ENCODE results near the gene ANO7.
"Not testable (repeated sequence)": the region's sequence is repeated elsewhere in the genome, so short reads cannot be mapped to it uniquely, and the experiment has no call there.

The ANO7 gene

DNA sequence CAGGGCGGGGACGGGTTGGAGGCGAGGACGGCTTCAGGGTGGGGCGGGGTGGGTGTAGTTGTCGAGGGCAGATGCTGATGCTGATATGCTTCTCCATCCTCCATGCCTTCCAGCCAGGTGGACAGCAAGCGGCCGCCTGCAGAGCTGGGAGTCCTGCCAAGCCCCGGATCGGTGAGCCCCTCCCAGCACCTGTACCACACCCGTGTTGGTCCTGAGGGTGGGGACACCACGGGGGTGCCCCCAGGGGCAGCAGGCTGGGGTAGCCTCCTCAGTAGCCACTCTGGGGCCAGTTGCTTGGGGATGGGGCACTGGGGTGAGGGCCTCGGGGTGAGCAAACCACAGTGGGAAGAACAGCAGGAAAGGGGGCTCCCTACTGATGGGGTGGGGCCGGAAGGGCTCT lies 2.6 kb downstream of the ANO7 start:
- DNase-seq: no peak

DNA sequence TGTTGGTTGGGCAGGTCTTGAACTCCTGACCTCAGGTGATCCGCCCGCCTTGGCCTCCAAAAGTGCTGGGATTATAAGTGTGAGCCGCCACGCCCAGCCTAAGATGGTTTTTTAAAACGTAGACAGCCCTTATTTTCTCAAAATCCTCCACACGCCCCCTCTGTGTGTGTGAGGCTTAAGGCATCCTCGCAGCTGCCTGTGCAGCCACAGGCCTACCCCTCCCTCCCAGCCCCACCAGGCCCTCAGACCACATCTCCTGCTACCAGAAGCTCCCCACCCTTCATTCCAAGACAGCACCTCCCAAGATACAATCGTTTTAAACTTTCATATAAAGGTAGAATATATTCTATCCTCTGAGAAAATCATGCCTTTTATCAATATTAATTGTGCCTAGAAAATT lies 4.8 kb downstream of the ANO7 start:
- no peak for DNase-seq

DNA sequence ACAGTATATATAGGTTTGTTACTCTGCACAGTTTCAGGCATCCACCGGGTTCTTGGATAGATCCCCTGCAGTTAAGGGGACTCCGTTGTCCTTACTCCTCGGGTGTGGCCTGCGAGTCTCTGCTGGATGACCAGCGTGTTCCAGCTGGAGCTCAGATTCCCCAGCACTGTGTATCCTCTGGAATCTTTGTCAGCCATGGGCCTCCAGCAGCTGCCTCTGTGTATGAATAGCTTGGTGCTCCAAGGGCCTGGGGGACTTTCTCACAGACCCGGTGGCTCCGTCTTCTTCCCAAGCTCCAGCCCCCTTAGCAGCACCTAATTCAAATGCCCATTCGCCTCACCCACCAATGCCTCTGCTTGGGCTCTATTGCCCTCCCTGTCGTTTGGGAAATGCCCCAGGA lies 6.3 kb downstream of the ANO7 start:
- no peak for DNase-seq

DNA sequence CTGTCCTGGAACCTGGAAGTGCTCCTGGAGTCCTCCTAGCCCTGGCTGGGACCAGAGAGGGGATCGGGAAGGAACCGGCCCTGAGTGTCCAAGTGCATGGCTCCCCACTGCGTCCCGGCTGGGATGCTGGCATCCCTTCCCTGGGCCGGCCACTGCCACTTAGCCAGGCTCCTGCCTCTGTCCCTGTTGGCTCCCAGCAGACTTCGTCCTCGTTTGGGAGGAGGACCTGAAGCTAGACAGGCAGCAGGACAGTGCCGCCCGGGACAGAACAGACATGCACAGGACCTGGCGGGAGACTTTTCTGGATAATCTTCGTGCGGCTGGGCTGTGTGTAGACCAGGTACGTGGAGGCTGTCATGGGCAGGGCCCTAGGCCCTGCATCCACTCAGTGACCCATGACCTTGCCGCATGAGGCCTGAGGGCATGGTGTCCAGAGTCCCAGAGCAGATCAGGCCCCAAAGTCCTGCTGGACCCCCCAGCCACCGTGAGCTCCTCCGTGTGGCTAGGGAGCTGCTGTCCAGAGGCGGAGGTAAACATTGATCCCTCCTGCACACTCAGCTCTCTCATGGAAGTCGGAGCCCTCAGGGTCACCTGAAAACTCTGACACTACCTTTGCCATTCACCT lies 7.1 kb downstream of the ANO7 start:
- no peak for DNase-seq

DNA sequence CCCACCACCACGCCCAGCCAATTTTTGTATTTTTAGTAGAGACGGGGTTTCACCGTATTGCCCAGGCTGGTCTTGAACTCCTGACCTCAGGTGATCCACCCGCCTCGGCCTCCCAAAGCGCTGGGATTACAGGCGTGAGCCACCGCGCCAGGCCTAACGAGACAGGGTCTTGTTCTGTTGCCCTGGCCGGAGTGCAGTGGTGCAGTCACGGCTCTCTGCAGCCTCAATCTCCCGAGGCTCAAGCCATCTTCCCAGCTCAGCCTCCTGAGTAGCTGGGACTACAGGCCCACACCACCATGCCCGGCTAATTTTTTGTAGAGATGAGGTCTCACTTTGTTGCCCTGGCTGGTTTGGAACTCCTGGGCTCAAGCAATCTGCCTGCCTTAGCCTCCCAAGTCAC lies 8.8 kb downstream of the ANO7 start:
- not testable (repeated sequence) for DNase-seq

DNA sequence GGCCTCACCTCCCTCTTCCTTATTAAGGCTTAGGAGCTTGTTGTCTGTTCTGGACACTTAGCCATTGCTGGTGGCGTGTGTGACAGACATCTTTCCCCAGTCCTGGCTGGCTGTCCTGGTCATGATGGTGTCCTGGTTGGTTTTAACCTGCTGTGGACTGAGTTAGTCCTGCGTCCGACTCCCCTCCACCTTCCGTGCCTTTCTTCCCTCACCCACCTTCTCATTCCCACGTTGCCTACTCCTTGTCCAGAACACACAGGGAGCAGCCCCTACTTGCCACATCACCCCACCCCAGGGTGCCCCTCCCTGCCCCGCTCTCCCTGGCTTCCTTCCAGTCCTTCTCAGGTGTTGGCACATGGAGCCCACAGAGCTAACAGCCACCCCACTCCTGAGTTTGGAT lies 9.5 kb downstream of the ANO7 start:
- DNase-seq: no peak

DNA sequence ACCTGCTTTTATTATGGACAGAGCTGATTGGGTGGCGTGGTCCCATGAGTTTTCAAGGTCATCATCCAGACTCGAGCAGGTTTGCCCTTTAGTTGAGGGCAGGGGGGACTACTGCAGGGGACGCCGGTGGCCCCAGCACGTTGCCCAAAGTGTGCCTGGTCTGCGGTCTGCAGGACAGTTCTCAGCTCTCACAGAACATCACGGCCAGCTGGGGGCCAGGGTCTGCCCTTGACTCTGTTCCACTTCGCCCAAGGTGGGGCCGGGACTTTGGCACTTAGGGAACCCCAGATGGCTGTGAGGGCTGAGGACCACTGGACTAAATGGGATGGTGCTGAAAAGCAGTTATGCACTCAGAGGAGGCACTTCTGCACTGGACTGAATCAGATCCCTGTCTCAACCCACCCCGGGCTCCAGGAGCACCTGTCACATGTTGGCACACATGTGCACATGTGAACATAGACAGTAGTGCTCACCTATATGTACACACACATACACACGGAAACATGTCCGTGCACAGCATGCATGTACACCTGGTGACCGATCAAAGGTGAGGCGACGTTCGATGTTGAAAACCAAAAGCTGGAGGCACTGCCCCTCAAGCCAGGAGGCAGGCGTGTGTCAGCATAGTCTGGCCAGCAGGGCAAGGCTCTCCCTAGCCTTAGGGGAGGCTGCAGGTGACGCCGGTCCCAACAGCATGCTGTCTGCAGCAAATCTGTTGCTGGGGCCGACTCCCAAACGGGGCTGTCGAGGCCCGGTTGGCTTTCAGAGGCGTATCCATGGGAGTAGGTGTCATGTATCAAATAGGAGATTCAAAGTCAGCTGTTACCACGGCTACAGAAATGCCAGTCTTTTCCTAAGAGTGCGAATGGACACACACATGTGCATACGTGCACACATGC lies 10.2 kb downstream of the ANO7 start:
- no peak for DNase-seq

DNA sequence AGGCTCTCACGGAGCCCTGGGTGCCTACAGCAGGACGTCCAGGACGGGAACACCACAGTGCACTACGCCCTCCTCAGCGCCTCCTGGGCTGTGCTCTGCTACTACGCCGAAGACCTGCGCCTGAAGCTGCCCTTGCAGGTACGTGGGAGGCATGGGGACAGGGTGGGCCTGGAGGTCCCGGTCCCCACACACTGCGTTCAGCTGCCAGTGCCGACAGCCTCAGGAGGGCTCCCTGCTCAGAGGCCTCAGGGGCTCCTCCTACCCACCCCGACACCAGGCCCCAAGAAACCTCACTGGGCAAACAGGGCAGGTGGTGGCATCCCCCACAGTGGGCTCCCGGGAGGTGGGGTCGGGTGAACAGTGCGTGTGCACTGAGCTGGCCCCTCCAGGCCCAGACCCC lies 10.8 kb downstream of the ANO7 start:
- DNase-seq: no peak

DNA sequence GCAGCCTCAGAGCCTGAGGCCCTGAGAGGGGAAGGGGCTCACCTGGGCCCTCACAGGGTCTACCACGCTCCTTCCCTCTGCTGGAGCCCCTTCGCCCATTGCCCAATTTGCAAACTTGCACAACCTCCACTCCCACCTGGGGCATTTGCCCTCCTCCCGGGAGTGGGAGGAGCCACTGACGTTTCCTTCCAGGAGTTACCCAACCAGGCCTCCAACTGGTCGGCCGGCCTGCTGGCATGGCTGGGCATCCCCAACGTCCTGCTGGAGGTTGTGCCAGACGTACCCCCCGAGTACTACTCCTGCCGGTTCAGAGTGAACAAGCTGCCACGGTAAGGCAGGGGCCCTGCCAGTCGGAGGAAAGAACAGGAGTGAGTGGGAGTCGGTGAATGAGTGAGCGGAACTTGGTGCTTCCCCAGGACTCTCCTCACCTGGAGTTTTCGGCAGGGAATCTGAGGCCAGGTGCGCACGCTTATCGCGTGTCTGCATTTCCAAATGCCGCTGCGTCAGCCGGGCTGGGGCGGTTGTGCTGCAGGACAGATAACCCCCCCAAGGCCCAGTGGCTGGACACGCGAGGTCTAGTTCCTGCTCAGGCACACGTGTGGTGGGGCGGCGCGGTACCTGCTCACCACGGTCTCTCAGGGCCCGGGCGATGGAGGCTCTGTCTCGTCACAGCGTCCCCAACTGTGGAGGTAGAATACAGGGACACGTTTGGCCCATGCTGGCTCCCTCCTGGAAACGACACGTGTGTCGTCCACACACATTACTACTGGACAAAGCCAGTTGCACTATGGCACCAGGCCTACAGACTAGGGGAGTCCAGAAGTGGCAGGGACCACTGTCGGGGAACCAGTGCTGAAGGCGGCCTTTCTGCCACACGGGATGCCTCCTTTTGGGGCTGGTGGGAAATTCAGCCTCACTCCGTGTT lies 11.7 kb downstream of the ANO7 start:
- no peak for DNase-seq

DNA sequence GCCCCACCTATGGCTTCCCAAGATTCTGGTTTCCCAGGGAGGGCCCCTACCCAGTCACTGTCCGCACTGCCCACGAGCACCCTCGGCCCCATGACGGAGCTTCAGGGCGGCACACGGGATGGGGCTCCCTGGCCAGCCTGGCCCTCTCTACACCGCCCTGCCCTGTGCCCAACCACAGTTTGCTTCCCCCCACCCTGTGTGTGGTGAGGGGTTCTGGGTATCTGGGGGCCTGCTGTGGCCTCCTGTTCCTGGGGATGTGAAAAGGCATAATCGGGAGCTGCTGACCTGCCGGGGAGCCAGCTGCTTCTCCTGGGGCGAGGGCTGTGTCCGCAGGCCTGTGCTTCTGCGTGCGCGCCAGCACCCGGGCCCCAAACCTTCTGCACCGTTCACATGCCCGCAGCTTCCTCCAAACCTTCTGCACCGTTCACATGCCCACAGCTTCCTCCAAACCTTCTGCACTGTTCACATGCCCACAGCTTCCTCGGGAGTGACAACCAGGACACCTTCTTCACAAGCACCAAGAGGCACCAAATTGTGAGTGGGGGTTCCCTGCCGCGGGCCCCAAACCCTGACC lies 12.4 kb downstream of the ANO7 start:
- no peak for DNase-seq

DNA sequence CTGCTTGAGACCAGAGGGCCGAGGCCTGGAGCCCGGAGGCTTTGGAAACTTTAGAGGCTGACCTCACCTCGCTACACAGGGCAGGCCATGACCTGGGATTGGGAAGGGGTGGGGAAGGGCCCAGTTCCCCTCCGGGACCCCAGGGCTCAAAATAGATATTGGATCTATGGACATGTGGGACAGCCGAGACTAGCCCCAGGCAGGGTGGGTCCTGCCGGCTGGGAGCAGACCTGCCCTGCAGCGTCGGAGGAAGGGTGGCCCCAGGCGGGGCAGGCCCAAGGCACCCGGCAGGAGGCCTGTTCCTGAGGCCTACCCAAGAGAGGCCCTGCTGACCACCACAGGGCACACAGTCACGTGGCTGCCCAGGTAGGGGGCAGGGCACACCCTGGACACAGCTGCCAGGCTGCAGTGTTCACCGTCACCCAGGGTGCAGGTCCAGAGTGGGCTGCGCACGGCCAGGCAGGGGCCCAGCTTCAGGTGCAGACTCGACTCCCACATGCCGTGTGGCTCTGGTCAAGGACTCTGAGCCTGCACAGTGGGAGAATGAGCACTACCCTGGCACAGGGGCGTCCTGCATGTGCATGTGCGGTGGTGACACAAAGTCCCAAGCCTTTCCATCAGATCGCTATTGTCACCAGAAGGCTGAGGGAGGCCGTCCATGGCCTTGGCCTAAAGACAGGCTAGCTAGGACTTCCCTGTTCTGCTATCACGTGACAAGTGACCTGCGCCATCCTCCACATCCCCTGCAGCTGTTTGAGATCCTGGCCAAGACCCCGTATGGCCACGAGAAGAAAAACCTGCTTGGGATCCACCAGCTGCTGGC lies 13.2 kb downstream of the ANO7 start:
- DNase-seq: no peak

DNA sequence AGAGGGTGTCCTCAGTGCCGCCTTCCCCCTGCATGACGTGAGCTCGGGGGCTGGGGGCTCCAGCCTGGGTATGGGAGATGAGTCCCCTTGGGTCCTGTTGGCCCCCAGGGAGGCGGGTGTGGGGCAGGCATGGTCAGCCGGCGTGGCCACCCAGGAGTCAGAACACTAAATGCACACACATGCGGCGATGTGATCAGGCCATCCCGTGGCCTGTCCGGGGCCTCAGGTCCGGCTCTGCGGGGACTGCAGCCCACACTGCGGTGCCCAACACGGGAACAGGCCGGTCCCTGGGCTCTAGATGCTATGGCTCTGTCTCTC lies 13.8 kb downstream of the ANO7 start:
- DNase-seq: no peak

DNA sequence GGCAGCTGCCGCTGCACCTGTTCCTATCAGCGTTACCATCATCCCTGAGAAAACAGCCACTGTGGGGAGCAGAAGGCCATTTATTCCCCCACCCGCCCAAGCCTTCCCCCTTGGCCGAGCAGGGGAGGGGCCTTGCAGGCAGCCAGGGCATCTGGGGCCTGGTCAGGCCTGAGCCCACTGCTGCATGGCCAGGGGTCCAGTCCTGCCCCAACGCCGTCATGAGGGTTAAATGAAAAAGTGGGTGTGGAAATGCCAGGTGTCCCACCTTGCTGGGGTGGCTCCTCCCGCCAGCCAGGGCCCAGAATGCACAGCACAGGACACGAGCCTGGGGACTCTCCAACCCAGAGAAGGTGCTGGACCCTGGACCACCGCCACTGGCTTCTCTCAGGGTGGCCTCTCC lies 14.2 kb downstream of the ANO7 start:
- no peak for DNase-seq

DNA sequence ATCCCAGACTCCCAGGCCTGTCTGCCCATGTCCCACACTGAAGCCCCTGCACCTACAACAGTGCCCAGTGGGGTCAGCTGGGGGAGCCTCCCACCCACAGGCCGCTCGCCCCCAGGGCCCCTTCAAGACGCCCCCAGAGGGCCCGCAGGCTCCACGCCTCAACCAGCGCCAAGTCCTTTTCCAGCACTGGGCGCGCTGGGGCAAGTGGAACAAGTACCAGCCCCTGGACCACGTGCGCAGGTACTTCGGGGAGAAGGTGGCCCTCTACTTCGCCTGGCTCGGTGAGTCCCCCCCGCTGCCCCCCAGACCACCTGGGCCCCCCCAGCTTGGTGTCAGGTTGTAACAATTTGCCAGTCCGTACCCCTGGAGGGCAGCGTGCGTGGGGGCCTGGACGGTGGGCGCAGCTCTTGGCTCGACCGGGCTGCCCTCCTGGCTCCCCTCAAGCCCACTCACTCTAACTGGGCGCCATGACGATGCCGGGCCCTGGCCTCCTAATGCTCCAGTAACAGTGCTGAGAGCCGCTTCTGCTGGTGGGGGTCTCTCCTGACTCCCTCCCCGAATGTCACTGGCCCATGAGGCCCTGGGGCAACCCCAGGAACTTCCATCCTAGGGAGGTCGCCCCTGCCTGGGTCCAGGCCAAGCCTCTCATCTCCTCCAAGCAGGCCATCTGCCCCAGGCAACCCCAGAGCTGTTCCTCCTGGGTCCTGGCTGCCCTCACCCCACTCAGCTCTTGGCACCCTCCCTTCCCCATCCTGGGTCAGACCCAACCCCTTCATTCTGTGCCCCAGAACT lies 14.9 kb downstream of the ANO7 start:
- no peak for DNase-seq

DNA sequence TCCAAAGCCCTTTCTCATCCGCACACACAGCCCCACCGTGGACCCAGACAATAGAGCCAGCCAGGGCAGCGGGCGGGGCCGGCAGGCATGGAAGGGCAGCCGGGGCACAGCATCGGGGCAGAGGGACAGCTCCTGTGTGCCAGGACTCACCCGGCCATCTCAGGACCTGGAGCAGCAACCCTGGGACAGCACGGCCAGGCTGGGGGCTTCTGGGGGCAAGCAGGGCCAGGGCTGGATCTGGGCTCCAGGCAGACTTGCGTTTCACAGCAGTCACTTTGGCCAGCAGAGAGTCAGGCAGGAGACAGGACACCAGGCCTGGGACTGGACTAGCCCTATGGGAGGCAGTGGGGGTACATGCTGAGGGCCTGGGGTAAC lies 15.5 kb downstream of the ANO7 start:
- DNase-seq: no peak

DNA sequence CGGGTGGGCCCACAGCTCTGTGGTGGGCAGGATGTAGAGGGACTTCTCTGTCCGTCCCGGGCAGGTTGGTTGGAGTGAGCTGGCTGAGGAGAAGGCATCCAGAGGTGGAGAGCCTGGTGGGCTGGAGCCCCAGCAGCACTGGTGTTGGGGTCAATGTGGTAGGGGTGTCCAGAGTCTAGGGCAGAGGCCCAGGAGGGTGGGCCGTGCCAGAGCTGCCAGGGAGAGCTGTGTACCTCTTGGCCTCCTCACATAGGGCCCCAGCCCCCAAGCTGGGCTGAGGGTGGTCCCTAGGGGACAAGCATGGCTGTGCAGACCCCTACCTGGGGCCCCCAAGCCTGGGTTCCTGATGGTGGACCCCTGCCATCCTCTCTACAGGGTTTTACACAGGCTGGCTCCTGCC lies 16.0 kb downstream of the ANO7 start:
- no peak for DNase-seq

DNA sequence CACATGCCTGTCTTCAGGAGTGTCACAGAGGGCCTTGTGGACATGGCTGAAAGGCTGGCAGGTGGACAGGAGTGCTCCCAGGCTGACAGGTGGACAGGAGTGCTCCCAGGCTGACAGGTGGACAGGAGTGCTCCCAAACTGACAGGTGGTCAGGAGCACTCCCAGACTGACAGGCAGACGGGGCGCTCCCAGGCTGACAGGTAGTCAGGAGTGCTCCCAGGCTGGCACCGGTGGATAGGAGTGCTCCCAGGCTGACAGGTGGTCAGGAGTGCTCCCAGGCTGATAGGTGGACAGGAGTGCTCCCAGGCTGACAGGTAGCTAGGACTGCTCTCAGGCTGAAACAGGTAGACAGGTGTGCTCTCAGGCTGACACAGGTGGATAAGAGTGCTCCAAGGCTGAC lies 16.6 kb downstream of the ANO7 start:
- DNase-seq: no peak

DNA sequence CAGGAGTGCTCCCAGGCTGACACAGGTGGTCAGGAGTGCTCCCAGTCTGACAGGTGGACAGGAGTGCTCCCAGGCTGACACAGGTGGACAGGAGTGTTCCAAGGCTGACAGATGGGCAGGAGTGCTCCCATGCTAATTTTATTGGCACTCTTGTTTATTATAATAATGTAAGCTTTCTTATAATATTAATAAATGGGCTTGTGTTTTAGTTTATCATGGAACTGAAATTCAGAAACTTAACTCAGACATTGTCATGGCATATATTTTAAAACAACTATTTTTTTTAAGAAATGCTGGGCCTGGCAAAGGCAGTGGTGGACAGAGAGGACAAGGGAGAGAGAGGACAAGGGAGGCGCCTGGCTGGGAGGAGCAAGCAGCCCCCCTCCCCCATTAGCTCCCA lies 18.7 kb downstream of the ANO7 start:
- DNase-seq: no peak

DNA sequence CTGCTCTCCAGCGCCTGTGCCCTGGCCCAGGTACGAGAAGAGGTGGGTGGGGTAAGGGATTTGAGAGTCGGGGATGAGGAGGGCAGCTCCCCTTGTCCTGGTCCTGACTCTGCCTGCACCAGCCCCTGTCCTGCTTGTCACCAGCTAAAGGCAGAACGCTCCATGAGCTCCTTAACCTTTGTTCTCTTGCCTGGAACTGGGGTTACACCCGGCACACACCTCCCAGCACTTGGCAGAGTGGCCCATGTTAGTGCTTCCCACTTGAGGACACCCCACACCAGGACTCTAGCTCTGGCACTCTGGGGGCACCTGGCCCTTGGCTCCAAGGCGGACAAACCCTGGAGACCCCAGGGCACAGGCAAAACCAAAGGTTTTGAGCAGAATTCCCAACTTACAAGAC lies 19.2 kb downstream of the ANO7 start:
- no peak for DNase-seq

DNA sequence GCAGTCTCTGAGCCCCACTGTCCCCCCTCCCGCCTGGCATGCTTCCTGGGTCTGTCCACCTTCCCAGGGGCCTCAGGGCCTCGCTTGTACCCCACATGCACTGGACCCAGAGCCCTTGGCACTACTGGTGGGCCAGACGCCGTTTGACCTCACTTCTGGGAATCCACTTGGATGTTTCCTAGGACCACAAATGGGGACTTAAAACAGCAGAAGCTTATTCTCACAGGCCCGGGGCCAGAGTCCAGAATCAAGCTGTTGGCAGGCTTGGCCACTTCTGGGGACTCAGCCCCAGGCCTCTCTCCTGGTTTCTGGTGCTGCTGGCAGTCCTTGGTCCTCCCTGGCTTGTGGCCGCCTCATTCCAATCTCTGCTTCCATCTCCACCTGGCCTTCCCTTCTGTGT lies 19.6 kb downstream of the ANO7 start:
- no peak for DNase-seq

DNA sequence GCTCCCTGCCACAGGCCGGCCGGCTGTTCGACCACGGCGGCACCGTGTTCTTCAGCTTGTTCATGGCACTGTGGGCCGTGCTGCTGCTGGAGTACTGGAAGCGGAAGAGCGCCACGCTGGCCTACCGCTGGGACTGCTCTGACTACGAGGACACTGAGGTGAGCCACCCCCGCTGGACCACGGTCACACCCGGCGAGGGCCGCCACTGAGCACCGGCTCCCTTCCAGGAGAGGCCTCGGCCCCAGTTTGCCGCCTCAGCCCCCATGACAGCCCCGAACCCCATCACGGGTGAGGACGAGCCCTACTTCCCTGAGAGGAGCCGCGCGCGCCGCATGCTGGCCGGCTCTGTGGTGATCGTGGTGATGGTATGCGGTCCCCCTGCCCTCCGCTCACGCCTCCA lies 20.8 kb downstream of the ANO7 start:
- no peak for DNase-seq

DNA sequence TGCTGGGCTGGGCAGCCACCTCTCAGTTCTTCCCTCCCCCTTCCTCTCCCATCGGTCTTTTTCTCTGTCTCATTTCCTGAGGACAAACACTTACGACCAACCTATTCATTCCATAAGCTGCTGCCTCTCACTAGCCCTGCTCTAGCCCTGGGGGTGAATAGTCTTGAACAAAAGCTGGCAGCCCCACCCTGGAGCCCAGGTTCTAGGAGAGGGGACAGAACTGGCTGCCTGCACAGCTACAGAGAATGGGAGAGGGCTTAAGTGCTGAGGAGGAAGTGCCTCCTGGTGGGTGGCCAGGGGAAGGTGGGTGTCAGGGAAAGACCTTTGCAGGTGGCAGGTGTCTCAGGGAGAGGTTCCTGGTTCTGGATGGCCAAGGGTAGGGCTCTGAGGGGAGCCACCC lies 22.8 kb downstream of the ANO7 start:
- DNase-seq: no peak

Data from fibroblast of skin of right quadriceps (primary cell).